Activated T-cell treated with anti-CD3 and anti-CD28 coated beads, Interleukin-2, amount 50 U/mL, for 72 hours (primary cell): ENCODE results near the gene TBKBP1. TPM values are rescaled to one million over a fixed set of nuclear protein-coding genes. Genes with fewer than 3 reads are reported as not detected.
"Not testable (repeated sequence)": the region's sequence is repeated elsewhere in the genome, so short reads cannot be mapped to it uniquely, and the experiment has no call there.

Source experiments
- ATAC-seq, 2 donors: fragments of 150-1000 bp; cut with Tn5 transposase; replicated peaks in 1 of 2; 2 replicates each; pipeline ENCODE4 v1.10.0; 2021; ENCODE audit warnings: moderate library complexity in 2 of 2, mild to moderate bottlenecking in 1 of 2
- DNase-seq, 2 donors: peaks; one replicate each; pipeline ENCODE4 v3.0.0; 2021 to 2022; ENCODE audit warnings: mixed read lengths in 1 of 2
- H3K27ac Mint-ChIP-seq: one replicate; pipeline ENCODE4 v1.8.0; 2022; ENCODE audit warnings: mild to moderate bottlenecking, moderate library complexity, mixed read lengths
- H3K27me3 Mint-ChIP-seq: one replicate; pipeline ENCODE4 v1.8.0; 2022; ENCODE audit warnings: low read depth, mixed read lengths
- H3K36me3 Mint-ChIP-seq, 2 donors: one replicate each; pipeline ENCODE4 v1.8.0; 2022; ENCODE audit warnings: mixed read lengths in 2 of 2, mild to moderate bottlenecking in 1 of 2; ENCODE audit not compliant: insufficient read depth in 2 of 2
- H3K4me1 Mint-ChIP-seq: one replicate; pipeline ENCODE4 v1.8.0; 2022; ENCODE audit warnings: low read depth, mixed read lengths
- H3K4me3 Mint-ChIP-seq, 2 donors: one replicate each; pipeline ENCODE4 v1.8.0; 2022; ENCODE audit warnings: mild to moderate bottlenecking in 2 of 2, mixed read lengths in 2 of 2, moderate library complexity in 2 of 2
- H3K9me3 Mint-ChIP-seq, 2 donors: one replicate each; pipeline ENCODE4 v1.8.0; 2022; ENCODE audit warnings: mixed read lengths in 2 of 2
- total RNA-seq, 2 donors: library from RNA; stranded (reverse); gene quantifications; one replicate each; pipeline ENCODE4 v1.2.3, GENCODE V29; 2022

TBKBP1 gene
- total RNA-seq, 2 donors from 2014 or later = 24.2 to 28.7 TPM

GRCh38 chr17:47663912-47664623 is 29.9 kb upstream of the TBKBP1 start:
- ATAC-seq = peak; percentile 53 to 59
- Mint-ChIP-seq H3K27ac (peak overlapping the region; percentile 79), H3K4me1 (peaks cover 50% of the 10 kb centered on the region), H3K4me3 (peak overlapping the region in 1 of 2 donors; percentile 36), H3K9me3 (no peaks in the 10 kb centered on the region), H3K36me3 (peaks cover 17 to 66% of the 10 kb centered on the region in 2 donors), H3K27me3 (no peaks in the 10 kb centered on the region)
- DNase-seq = peak; percentile 60 to 61

- H3K36me3 Mint-ChIP-seq = peaks cover 17 to 65% of the 10 kb centered on the region in 2 donors
- H3K4me3 Mint-ChIP-seq = peak overlapping the region in 1 of 2 donors; percentile 1
- peak overlapping the region; percentile 79 for H3K27ac Mint-ChIP-seq
- no peaks in the 10 kb centered on the region for H3K9me3 Mint-ChIP-seq
- no peak for DNase-seq
- peaks cover 46% of the 10 kb centered on the region for H3K4me1 Mint-ChIP-seq
- no peak for ATAC-seq
- no peaks in the 10 kb centered on the region for H3K27me3 Mint-ChIP-seq
These were observed 29.4 kb upstream of the TBKBP1 start for GRCh38 chr17:47664624-47664941.

GRCh38 chr17:47665655-47666054 is 28.3 kb upstream of the TBKBP1 start:
- DNase-seq (no peak), ATAC-seq (no peak)
- peaks cover 20 to 68% of the 10 kb centered on the region in 2 donors for H3K36me3 Mint-ChIP-seq
- peak overlapping the region; percentile 46 for H3K27ac Mint-ChIP-seq
- peaks cover 46% of the 10 kb centered on the region for H3K4me1 Mint-ChIP-seq
- H3K9me3 Mint-ChIP-seq = no peaks in the 10 kb centered on the region
- H3K27me3 Mint-ChIP-seq = no peaks in the 10 kb centered on the region
- no peak overlapping the region for H3K4me3 Mint-ChIP-seq

- DNase-seq (no peak), ATAC-seq (no peak)
- Mint-ChIP-seq H3K27ac (no peak overlapping the region), H3K9me3 (no peaks in the 10 kb centered on the region), H3K27me3 (no peaks in the 10 kb centered on the region), H3K4me3 (no peak overlapping the region), H3K4me1 (peaks cover 33% of the 10 kb centered on the region), H3K36me3 (peaks cover 29 to 78% of the 10 kb centered on the region in 2 donors)
These were observed 24.9 kb upstream of the TBKBP1 start for GRCh38 chr17:47669081-47669480.

DNA sequence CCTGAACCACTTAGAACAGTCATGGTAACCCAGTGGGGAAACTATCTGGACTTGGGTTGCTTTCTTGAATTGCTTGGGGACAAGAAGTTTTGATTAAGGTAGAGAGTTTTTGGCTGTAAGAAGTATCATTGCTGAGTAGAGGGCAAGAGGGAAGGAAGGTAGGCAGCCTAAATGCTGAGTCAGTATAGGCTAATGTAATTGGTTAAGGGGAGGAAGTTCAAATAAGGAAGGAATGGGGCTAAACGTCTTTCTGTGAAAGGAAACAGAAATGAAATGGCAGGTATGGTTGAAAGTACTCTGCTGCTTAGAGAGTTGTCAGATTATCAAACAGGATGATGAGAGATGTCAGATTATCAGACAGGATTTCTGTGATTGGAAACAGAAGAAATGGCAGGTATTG is 23.9 kb upstream of the TBKBP1 start:
- H3K36me3 Mint-ChIP-seq = peaks cover 26 to 78% of the 10 kb centered on the region in 2 donors
- peak overlapping the region; percentile 91 for H3K27ac Mint-ChIP-seq
- H3K4me1 Mint-ChIP-seq = peaks cover 34% of the 10 kb centered on the region
- no peaks in the 10 kb centered on the region for H3K27me3 Mint-ChIP-seq
- H3K9me3 Mint-ChIP-seq = no peaks in the 10 kb centered on the region
- DNase-seq = no peak
- H3K4me3 Mint-ChIP-seq = no peak overlapping the region
- ATAC-seq = peak in 1 of 2 donors; percentile 68

GRCh38 chr17:47674499-47674898 is 19.5 kb upstream of the TBKBP1 start:
- Mint-ChIP-seq H3K4me1 (peaks cover 28% of the 10 kb centered on the region), H3K36me3 (peaks cover 25 to 76% of the 10 kb centered on the region in 2 donors), H3K9me3 (no peaks in the 10 kb centered on the region), H3K27me3 (no peaks in the 10 kb centered on the region), H3K27ac (peak overlapping the region; percentile 61), H3K4me3 (no peak overlapping the region)
- ATAC-seq (peak in 1 of 2 donors; percentile 54), DNase-seq (no peak)

GRCh38 chr17:47675380-47676198 is 18.4 kb upstream of the TBKBP1 start:
- DNase-seq (no peak), ATAC-seq (peak; percentile 27 to 72)
- H3K9me3 Mint-ChIP-seq = no peaks in the 10 kb centered on the region
- no peaks in the 10 kb centered on the region for H3K27me3 Mint-ChIP-seq
- no peak overlapping the region for H3K4me3 Mint-ChIP-seq
- peaks cover 28% of the 10 kb centered on the region for H3K4me1 Mint-ChIP-seq
- peaks cover 24 to 75% of the 10 kb centered on the region in 2 donors for H3K36me3 Mint-ChIP-seq
- no peak overlapping the region for H3K27ac Mint-ChIP-seq

DNA sequence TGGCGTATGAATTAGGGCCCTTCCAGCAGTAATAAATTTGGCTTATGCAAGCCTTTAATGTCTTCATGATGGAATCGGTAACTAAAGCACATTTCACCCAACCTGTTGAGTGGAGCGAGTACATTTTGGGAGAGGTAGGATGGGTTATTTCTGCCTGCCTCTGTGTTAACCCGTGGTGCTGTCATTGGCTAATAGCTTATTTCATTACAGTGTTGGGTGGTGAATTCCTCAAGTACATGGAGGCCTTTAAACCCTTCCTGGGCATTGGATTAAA is 17.8 kb upstream of the TBKBP1 start:
- ATAC-seq = no peak
- Mint-ChIP-seq H3K36me3 (peaks cover 24 to 75% of the 10 kb centered on the region in 2 donors), H3K27me3 (no peaks in the 10 kb centered on the region), H3K4me3 (no peak overlapping the region), H3K9me3 (no peaks in the 10 kb centered on the region), H3K27ac (no peak overlapping the region), H3K4me1 (peaks cover 31% of the 10 kb centered on the region)
- DNase-seq = no peak

DNA sequence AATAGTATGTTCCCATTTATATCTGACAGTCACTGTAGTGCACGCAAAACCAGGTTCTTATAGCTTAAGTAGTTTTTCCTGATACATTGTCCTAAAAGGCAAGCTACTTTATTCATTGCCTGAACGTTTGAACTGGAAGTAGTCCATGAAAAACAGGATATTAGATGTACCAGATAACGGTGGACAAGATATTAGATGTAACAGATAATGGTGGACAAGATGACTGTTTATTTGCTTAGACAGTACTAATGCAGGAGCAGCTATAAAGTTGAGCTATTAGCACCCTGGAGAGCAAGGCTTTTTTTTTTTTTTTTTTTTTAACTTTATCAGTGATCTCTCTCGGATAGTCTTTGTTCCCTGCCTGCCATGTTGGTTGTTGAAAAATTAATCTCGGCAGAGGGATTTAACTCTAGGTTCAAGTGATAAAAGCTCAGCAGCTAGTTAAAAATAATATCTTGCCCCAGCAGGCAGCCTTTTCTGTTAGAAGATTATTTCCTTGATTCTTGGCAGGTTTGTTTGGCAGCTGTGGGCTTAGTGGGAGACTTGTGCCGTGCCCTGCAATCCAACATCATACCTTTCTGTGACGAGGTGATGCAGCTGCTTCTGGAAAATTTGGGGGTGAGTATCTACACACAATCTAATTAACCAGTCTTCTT is 17.3 kb upstream of the TBKBP1 start:
- Mint-ChIP-seq H3K27me3 (no peaks in the 10 kb centered on the region), H3K4me1 (peaks cover 31% of the 10 kb centered on the region), H3K4me3 (no peak overlapping the region), H3K27ac (peak overlapping the region; percentile 44), H3K9me3 (no peaks in the 10 kb centered on the region), H3K36me3 (peaks cover 23 to 77% of the 10 kb centered on the region in 2 donors)
- DNase-seq (no peak), ATAC-seq (no peak)

GRCh38 chr17:47678196-47678595 is 15.8 kb upstream of the TBKBP1 start:
- peaks cover 38% of the 10 kb centered on the region for H3K4me1 Mint-ChIP-seq
- peaks cover 25 to 80% of the 10 kb centered on the region in 2 donors for H3K36me3 Mint-ChIP-seq
- DNase-seq (no peak), ATAC-seq (no peak)
- no peaks in the 10 kb centered on the region for H3K27me3 Mint-ChIP-seq
- H3K27ac Mint-ChIP-seq = peak overlapping the region; percentile 39
- no peaks in the 10 kb centered on the region for H3K9me3 Mint-ChIP-seq
- no peak overlapping the region for H3K4me3 Mint-ChIP-seq

GRCh38 chr17:47682138-47682537 is 11.8 kb upstream of the TBKBP1 start:
- H3K27me3 Mint-ChIP-seq = no peaks in the 10 kb centered on the region
- peak overlapping the region; percentile 88 for H3K27ac Mint-ChIP-seq
- peaks cover 23% of the 10 kb centered on the region for H3K4me1 Mint-ChIP-seq
- ATAC-seq (no peak), DNase-seq (no peak)
- H3K9me3 Mint-ChIP-seq = no peaks in the 10 kb centered on the region
- peaks cover 20 to 66% of the 10 kb centered on the region in 2 donors for H3K36me3 Mint-ChIP-seq
- no peak overlapping the region for H3K4me3 Mint-ChIP-seq

DNA sequence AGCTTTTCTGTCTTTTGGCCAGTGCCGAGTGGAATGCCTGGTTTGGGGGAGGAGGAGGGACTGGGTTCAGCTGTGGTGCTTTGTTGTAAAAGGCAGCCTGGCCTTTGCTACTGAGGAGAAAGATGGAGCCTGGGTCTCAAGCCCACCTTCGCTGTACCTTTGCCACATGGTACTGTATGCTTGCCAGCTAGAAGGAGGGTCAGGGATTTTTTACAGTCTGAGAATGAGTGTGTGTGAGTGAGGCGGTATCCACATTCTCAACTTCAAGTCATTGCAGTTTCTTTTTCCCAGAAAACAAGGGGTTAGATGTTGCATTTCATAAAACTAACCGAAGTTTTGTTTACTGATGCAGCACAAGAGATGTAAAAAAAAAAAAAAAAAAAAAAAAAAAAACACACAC is 11.2 kb upstream of the TBKBP1 start:
- H3K4me3 Mint-ChIP-seq, DNase-seq, H3K27me3 Mint-ChIP-seq, H3K9me3 Mint-ChIP-seq: not testable (repeated sequence)
- Mint-ChIP-seq H3K4me1 (peaks cover 28% of the 10 kb centered on the region), H3K36me3 (peaks cover 20 to 60% of the 10 kb centered on the region in 2 donors), H3K27ac (peak overlapping the region; percentile 88)
- ATAC-seq = peak in 1 of 2 donors; percentile 77

- no peaks in the 10 kb centered on the region for H3K27me3 Mint-ChIP-seq
- H3K9me3 Mint-ChIP-seq = no peaks in the 10 kb centered on the region
- DNase-seq (no peak), ATAC-seq (no peak)
- no peak overlapping the region for H3K4me3 Mint-ChIP-seq
- H3K27ac Mint-ChIP-seq = peak overlapping the region; percentile 88
- H3K4me1 Mint-ChIP-seq = peaks cover 29% of the 10 kb centered on the region
- peaks cover 16 to 54% of the 10 kb centered on the region in 2 donors for H3K36me3 Mint-ChIP-seq
These were observed 9.9 kb upstream of the TBKBP1 start for GRCh38 chr17:47684025-47684424.
